ENCODE data around the gene SPATA24.

- TF ChIP-seq, protein P1, sequence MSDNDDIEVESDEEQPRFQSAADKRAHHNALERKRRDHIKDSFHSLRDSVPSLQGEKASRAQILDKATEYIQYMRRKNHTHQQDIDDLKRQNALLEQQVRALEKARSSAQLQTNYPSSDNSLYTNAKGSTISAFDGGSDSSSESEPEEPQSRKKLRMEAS (IDR thresholded peaks at IDR 0.05): no peak
- TF ChIP-seq EP300 (IDR thresholded peaks at IDR 0.05; ENCODE audit: borderline replicate concordance) (no peak), EGR1 (IDR thresholded peaks at IDR 0.05) (no peak), CEBPB (IDR thresholded peaks at IDR 0.05) (no peak), ZBTB7A (IDR thresholded peaks at IDR 0.05; ENCODE audit: low read depth) (no peak)
- TF ChIP-seq, protein P2, sequence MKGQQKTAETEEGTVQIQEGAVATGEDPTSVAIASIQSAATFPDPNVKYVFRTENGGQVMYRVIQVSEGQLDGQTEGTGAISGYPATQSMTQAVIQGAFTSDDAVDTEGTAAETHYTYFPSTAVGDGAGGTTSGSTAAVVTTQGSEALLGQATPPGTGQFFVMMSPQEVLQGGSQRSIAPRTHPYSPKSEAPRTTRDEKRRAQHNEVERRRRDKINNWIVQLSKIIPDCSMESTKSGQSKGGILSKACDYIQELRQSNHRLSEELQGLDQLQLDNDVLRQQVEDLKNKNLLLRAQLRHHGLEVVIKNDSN (IDR thresholded peaks at IDR 0.05): no peak
Observed at GRCh38 chr5:139396691-139397090, 7.2 kb downstream of the SPATA24 start.

Data from Ishikawa (cell line).